ENCODE data around the gene COL23A1.
"Not testable (repeated sequence)": the region's sequence is repeated elsewhere in the genome, so short reads cannot be mapped to it uniquely, and the experiment has no call there.

COL23A1 gene

GRCh38 chr5:178499352-178499751, 90.8 kb downstream of the COL23A1 start:
- DNase-seq: no peak

- no peak for DNase-seq
Measured at GRCh38 chr5:178496642-178497041, 93.6 kb downstream of the COL23A1 start.

- DNase-seq: no peak
Measured at GRCh38 chr5:178496214-178496613, 94.0 kb downstream of the COL23A1 start.

GRCh38 chr5:178495706-178496105, 94.5 kb downstream of the COL23A1 start:
- no peak for DNase-seq

- DNase-seq: no peak
Measured at GRCh38 chr5:178492278-178492677, 97.9 kb downstream of the COL23A1 start.

- DNase-seq: no peak
Measured at GRCh38 chr5:178490935-178491652, 99.1 kb downstream of the COL23A1 start.

- no peak for DNase-seq
Measured at GRCh38 chr5:178489271-178489976, 100.8 kb downstream of the COL23A1 start.

GRCh38 chr5:178488696-178489095, 101.5 kb downstream of the COL23A1 start:
- no peak for DNase-seq

- no peak for DNase-seq
Measured at GRCh38 chr5:178487911-178488600, 102.1 kb downstream of the COL23A1 start.

- DNase-seq: not testable (repeated sequence)
Measured at GRCh38 chr5:178486878-178487512, 103.2 kb downstream of the COL23A1 start.

GRCh38 chr5:178486239-178486641, 104.0 kb downstream of the COL23A1 start:
- no peak for DNase-seq

- DNase-seq: peak; percentile 76
Measured at GRCh38 chr5:178483620-178484019, 106.6 kb downstream of the COL23A1 start.

- no peak for DNase-seq
Measured at GRCh38 chr5:178479261-178479660, 110.9 kb downstream of the COL23A1 start.

GRCh38 chr5:178478370-178478769, 111.8 kb downstream of the COL23A1 start:
- no peak for DNase-seq

GRCh38 chr5:178477802-178478201, 112.4 kb downstream of the COL23A1 start:
- DNase-seq: no peak

GRCh38 chr5:178476972-178477754, 113.0 kb downstream of the COL23A1 start:
- no peak for DNase-seq

GRCh38 chr5:178476531-178476930, 113.7 kb downstream of the COL23A1 start:
- DNase-seq: no peak

GRCh38 chr5:178475422-178475821, 114.8 kb downstream of the COL23A1 start:
- no peak for DNase-seq

- no peak for DNase-seq
Measured at GRCh38 chr5:178474562-178475184, 115.5 kb downstream of the COL23A1 start.

- no peak for DNase-seq
Measured at GRCh38 chr5:178473854-178474253, 116.3 kb downstream of the COL23A1 start.

- DNase-seq: no peak
Measured at GRCh38 chr5:178472138-178472537, 118.1 kb downstream of the COL23A1 start.

GRCh38 chr5:178471711-178472110, 118.5 kb downstream of the COL23A1 start:
- no peak for DNase-seq
